Tibial nerve (tissue), 3 donors: ENCODE measurements around the gene DNAI2.

Source experiments
- POLR2A ChIP-seq, 2 donors: fragments of 450-650 bp; IDR thresholded peaks; one replicate each; pipeline ENCODE4 v1.6.1; 2017; ENCODE audit warnings: antibody characterized with exemption in 2 of 2, mild to moderate bottlenecking in 2 of 2, moderate library complexity in 2 of 2
- TF ChIP-seq, protein P1 (sequence below), 5 experiments: fragments of 200-600 bp in 3 of 5; fragments of 450-650 bp in 2 of 5; sonication (generic) in 3 of 5; IDR thresholded peaks; one replicate each; pipeline ENCODE4 v1.5.1; 2016 to 2019; ENCODE audit warnings: antibody characterized with exemption in 5 of 5, mild to moderate bottlenecking in 3 of 5, moderate library complexity in 2 of 5

DNA sequence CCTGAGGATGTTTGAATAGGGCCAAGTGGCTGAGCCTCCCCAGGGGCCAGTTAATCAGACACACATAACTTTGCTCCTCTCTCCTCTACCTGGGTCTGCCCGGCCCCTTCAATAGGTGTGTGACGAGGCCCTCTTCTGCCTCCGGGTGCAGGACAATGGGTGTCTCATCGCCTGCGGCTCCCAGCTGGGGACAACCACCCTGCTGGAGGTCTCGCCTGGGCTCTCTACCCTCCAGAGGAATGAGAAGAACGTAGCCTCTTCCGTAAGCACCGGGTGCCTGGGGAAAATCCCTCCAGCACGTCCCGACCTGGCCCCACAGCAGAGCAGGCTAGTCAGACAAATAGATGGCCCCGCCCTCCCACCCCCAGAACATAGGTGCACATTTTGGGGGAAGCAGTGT is 35.9 kb downstream of the DNAI2 start:
- TF ChIP-seq, protein P1, sequence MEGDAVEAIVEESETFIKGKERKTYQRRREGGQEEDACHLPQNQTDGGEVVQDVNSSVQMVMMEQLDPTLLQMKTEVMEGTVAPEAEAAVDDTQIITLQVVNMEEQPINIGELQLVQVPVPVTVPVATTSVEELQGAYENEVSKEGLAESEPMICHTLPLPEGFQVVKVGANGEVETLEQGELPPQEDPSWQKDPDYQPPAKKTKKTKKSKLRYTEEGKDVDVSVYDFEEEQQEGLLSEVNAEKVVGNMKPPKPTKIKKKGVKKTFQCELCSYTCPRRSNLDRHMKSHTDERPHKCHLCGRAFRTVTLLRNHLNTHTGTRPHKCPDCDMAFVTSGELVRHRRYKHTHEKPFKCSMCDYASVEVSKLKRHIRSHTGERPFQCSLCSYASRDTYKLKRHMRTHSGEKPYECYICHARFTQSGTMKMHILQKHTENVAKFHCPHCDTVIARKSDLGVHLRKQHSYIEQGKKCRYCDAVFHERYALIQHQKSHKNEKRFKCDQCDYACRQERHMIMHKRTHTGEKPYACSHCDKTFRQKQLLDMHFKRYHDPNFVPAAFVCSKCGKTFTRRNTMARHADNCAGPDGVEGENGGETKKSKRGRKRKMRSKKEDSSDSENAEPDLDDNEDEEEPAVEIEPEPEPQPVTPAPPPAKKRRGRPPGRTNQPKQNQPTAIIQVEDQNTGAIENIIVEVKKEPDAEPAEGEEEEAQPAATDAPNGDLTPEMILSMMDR (IDR thresholded peaks at IDR 0.05) = no peak
- TF ChIP-seq POLR2A (IDR thresholded peaks at IDR 0.05) = no peak
